Measurements from ENCODE around the gene CLEC2D. TPM values are rescaled to one million over a fixed set of nuclear protein-coding genes. Genes with fewer than 3 reads are reported as not detected.
"Not testable (repeated sequence)": the region's sequence is repeated elsewhere in the genome, so short reads cannot be mapped to it uniquely, and the experiment has no call there.

CLEC2D gene
- total and polyA plus RNA-seq, 12 donors: 0.75 to 12.4 (median 3.3) TPM

DNA sequence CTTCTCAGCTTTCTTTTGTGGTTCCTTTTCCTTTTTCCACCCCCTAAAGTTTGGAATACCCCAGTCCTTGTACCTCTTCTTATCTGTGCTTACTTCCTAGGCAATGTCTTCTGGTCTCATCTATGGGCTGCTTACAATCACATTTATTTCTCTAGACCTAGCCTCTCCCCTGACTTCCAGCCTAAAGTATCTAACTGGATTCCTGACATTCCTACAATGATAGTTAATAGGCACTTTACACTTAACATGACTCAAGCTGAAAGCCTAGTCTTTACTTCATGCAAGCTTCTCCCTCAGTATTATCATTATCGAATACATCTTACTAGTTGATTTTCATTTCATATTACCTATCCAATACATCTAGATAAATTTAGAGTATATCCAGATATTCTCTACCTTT, 42.2 kb downstream of the CLEC2D start:
- DNase-seq: no peak
- Histone ChIP-seq H3K9me3 (replicated peaks in 1 of 3) (no peaks in the 10 kb centered on the region), H3K27ac (no peak overlapping the region), H3K4me1 (replicated peaks in 1 of 2) (no peaks in the 10 kb centered on the region), H3K27me3 (no peaks in the 10 kb centered on the region), H3K4me3 (no peak overlapping the region), H3K36me3 (replicated peaks in 1 of 2) (no peaks in the 10 kb centered on the region)
- intact Hi-C loops (cut with DNase I): loop anchor here in 1 of 2 donors (5.0 kb wide), 1 partner anchor 74 kb away; no protein-coding TSS in a partner anchor
- 83 to 88% (median 86%) methylated on average over 1 of the region's 1 CpG for WGBS, 4 donors
- TF ChIP-seq POLR2A (IDR thresholded peaks at IDR 0.05): no peak
- TF ChIP-seq, protein P1, sequence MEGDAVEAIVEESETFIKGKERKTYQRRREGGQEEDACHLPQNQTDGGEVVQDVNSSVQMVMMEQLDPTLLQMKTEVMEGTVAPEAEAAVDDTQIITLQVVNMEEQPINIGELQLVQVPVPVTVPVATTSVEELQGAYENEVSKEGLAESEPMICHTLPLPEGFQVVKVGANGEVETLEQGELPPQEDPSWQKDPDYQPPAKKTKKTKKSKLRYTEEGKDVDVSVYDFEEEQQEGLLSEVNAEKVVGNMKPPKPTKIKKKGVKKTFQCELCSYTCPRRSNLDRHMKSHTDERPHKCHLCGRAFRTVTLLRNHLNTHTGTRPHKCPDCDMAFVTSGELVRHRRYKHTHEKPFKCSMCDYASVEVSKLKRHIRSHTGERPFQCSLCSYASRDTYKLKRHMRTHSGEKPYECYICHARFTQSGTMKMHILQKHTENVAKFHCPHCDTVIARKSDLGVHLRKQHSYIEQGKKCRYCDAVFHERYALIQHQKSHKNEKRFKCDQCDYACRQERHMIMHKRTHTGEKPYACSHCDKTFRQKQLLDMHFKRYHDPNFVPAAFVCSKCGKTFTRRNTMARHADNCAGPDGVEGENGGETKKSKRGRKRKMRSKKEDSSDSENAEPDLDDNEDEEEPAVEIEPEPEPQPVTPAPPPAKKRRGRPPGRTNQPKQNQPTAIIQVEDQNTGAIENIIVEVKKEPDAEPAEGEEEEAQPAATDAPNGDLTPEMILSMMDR (IDR thresholded peaks at IDR 0.05): no peak

DNA sequence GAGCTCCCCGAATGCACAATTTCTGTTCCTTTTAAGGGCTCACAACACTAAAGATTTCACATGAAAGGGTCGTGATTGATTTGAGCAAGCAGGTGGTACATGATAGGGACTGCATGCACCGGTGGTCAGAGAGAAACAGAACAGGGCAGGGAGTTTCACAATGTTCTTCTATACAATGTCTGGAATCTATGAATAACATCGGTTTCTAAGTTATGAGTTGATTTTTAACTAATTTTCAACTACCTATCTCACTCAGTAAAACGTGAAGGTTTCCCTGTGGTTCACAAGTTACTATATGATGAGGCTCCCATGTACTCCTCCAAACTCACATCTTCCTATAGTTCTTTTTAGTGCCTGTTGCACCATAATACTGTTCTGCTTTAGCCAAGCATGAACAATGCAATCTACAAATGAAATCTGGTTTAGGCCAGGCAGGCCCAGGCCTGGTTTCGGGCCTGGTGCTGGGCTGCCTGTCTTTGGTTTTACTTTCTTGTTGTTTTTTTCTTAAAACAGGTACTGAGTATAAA, 43.6 kb downstream of the CLEC2D start:
- not testable (repeated sequence) for DNase-seq; H3K36me3 ChIP-seq (replicated peaks in 1 of 2); H3K27ac ChIP-seq; H3K4me3 ChIP-seq; H3K9me3 ChIP-seq (replicated peaks in 1 of 3); H3K4me1 ChIP-seq (replicated peaks in 1 of 2); H3K27me3 ChIP-seq
- intact Hi-C loops (cut with DNase I): loop anchor here in 1 of 2 donors (5.0 kb wide), 1 partner anchor 76 kb away; no protein-coding TSS in a partner anchor
- 74 to 85% (median 76%) methylated on average over 6 of the region's 6 CpGs for WGBS, 4 donors

DNA sequence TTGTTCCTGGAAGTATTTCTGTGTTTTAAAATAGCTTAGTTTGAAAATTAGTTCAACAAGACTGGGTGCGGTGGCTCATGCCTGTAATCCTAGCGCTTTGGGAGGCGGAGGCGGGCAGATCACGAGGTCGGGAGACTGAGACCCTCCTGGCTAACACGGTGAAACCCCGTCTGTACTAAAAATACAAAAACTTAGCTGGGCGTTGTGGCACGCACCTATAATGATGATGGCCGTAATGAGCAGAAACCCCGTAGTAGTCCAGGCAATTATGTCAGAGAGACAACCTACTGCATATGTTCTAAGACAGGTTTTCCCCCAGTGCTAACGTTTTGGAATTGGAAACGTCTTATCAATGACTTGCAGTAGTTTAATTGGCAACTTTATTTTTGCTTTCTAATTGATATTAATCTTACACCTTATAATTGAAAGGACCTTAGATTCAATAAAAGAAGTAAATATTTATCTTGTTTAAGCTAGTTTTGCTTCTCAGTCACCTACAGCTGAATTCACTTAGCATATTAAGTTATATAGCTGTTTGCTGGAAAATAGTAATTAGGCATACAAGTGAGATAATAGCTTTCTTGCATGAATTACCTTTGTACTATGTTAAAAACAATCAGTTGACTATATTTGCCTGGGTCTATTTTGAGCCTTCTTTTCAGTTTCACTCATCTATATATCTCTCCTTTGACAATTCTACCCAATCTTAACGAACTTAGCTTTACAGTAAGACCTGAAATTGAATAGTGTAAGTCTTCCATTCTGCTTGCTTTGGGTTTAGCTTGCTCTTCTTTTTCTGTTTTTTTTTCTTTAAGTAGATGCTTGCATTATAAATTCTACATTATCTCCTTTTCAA, 47.8 kb downstream of the CLEC2D start:
- H3K9me3 ChIP-seq (replicated peaks in 1 of 3): no peaks in the 10 kb centered on the region
- no peaks in the 10 kb centered on the region for H3K4me1 ChIP-seq (replicated peaks in 1 of 2)
- WGBS, 4 donors: 84 to 92% (median 86%) methylated on average over 15 of the region's 15 CpGs
- no peaks in the 10 kb centered on the region for H3K36me3 ChIP-seq (replicated peaks in 1 of 2)
- DNase-seq: no peak
- no peak overlapping the region for H3K27ac ChIP-seq
- intact Hi-C loops (cut with DNase I): no loop called here
- no peaks in the 10 kb centered on the region for H3K27me3 ChIP-seq
- no peak overlapping the region for H3K4me3 ChIP-seq
- TF ChIP-seq, protein P1 (IDR thresholded peaks at IDR 0.05): no peak
- no peak for TF ChIP-seq POLR2A (IDR thresholded peaks at IDR 0.05)

DNA sequence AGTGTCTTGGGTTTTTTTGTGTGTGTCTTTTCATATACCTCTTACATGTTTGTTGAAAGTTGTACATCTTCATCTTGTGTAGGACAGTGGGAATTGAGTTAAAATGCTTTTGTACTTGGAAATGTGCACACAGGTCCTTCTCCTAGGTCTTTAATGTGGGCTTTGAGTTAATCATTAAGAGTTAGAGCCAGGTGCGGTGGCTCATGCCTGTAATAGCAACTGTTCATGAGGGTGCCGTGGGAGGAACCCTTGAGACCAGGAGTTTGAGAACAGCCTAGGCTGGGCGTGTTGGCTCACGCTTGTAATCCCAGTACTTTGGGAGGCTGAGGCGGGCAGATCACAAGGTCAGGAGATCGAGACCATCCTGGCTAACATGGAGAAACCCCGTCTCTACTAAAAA, 49.5 kb downstream of the CLEC2D start:
- Histone ChIP-seq H3K4me3 (no peak overlapping the region), H3K4me1 (replicated peaks in 1 of 2) (no peaks in the 10 kb centered on the region), H3K9me3 (replicated peaks in 1 of 3) (no peaks in the 10 kb centered on the region), H3K27me3 (no peaks in the 10 kb centered on the region), H3K36me3 (replicated peaks in 1 of 2) (no peaks in the 10 kb centered on the region), H3K27ac (no peak overlapping the region)
- intact Hi-C loops (cut with DNase I): no loop called here
- DNase-seq: no peak
- 88 to 96% (median 89%) methylated on average over 7 of the region's 7 CpGs for WGBS, 4 donors
- TF ChIP-seq POLR2A (IDR thresholded peaks at IDR 0.05): no peak
- TF ChIP-seq, protein P1 (IDR thresholded peaks at IDR 0.05): no peak

Measured in adrenal gland (tissue), 12 donors.